GM12874 (cell line): ENCODE data around the gene EPS8L1.

Source experiments
- TF ChIP-seq, protein P1 (sequence below): IDR thresholded peaks from 2 replicates; pipeline ENCODE4 v1.5.1; 2011; ENCODE audit warnings: low read depth, mild to moderate bottlenecking, control low read depth, low read length, moderate library complexity; ENCODE audit not compliant: insufficient read depth

EPS8L1 gene

DNA sequence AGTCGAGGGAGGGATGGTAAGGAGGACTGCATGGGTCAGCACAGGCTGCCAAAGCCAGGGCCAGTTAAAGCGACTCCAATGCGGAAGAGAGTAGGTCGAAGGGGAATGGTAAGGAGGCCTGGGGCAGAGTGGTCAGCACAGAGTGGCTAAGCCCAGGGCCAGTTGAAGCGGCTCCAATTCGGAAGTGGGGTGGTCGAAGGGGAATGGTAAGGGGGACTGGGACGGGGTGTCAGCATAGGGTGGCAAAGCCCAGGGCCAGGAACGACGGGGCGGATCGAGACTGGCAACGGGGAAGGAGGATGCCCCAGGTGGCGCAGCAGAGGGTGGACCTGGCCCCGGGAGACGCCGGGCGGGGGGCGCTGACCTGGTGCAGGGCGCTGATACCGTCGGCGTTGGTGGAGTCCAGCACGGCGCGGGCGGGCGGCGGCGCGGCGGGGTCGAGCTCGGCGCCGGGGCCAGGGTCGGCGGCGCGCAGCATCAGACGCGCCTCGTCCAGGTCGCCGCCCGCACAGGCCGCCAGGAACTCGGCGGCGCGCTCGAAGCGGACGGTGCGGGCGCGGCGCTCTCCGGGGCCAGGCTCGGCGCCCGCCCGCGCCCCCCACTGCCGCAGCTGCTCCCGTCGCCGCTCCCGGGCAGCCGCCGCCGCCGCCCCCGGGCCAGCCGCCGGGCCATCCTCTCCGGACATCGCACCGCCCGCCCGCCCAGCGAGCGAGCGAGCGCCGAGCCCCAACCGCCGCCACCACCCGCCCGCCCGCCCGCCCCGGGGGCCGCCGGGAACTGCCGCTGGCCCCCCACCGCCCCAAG, 41.4 kb downstream of the EPS8L1 start, which contains the start of gene PPP1R12C:
PPP1R12C (minus strand) TSS at position 779 of the 804 bp plus-strand sequence; CDS start at position 685, 94 bp downstream.
- TF ChIP-seq, protein P1, sequence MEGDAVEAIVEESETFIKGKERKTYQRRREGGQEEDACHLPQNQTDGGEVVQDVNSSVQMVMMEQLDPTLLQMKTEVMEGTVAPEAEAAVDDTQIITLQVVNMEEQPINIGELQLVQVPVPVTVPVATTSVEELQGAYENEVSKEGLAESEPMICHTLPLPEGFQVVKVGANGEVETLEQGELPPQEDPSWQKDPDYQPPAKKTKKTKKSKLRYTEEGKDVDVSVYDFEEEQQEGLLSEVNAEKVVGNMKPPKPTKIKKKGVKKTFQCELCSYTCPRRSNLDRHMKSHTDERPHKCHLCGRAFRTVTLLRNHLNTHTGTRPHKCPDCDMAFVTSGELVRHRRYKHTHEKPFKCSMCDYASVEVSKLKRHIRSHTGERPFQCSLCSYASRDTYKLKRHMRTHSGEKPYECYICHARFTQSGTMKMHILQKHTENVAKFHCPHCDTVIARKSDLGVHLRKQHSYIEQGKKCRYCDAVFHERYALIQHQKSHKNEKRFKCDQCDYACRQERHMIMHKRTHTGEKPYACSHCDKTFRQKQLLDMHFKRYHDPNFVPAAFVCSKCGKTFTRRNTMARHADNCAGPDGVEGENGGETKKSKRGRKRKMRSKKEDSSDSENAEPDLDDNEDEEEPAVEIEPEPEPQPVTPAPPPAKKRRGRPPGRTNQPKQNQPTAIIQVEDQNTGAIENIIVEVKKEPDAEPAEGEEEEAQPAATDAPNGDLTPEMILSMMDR = no peak

DNA sequence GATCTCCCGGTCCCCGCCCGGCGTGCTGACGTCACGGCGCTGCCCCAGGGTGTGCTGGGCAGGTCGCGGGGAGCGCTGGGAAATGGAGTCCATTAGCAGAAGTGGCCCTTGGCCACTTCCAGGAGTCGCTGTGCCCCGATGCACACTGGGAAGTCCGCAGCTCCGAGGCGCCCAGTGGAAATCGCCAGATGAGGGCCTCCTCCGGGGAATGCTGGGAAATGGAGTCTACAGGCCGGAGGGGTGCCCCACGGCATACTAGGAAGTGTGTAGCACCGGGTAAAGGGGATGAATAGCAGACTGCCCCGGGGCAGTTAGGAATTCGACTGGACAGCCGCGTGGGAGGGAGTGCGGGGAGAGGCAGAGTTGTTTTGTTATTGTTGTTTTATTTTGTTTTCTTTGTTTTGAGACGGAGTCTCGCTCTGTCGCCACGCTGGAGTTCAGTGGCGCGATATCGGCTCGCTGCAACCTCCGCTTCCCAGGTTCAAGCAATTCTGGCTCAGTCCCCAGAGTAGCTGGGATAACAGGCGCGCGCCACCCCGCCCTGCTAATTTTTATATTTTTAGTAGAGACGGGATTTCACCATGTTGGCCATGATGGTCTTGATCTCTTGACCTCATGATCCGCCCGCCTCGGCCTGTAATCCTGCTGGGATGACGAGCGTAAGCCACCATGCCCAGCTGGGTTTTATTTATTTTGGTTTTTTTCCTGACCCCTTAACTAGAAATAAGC, 42.2 kb downstream of the EPS8L1 start:
- TF ChIP-seq, protein P1 = no peak

DNA sequence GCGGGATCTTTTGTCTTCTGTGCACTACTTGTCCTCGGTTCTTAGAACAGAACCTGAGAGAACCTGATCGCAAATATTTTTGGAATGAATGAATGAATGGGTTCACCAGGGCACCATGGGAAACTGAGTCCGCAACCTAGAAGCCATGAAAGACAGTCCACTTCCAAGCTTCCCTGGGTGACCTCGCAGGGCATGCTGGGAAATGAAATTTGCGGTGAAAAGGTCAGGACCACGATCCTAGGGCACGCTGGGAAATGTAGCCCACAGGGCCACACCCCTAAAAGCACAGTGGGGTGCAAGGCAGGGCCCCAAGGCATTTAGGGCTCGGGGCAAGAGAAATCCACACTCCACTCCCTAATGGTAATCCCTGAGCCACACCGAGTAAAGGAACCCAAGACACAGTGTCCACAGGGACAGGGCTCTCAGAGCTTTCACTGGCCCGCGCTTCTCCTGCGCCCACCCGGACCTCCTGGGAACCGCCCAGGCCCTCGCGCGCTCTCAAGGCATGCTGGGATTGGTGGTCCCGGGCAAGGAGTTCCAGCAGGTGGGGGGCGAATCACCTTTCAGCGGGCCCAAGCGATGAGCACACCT, 42.8 kb downstream of the EPS8L1 start:
- TF ChIP-seq, protein P1 = no peak

DNA sequence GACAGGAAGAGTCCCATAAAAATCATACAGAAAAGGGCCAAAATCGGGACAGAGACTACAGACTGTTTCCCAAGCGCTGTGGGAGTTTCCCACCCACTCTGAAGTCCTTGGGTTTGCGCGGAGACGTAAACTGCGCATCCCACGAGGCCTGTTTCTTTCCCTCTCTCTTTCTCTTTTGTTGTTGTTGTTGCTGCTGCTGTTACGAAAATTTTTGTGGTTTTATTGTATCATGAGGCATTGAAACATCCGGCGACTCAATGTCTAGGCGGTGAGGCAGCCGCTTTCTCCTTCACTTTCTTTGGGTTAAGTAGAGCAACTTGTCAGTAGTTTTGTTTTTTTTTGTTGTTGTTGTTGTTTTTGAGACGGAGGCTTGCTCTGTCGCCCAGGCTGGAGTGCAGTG, 43.4 kb downstream of the EPS8L1 start:
- TF ChIP-seq, protein P1 = no peak

DNA sequence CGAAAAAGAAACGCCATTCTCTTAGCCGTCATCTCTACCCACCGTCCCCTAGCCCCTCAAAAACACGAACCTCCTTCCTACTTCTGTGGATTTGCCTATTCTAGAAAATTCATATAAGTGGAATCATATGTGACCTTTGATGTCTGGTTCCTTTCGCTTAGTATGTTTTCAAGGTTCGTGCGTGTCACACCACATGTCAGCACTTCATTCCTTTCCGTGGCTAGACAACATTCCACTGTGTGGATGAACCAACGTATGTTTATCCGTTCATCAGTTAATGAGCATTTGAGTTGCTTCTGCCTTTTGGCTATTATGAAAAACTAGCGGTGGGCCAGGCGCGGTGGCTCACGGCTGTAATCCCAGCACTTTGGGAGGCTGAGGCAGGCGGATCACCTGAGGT, 55.8 kb downstream of the EPS8L1 start:
- TF ChIP-seq, protein P1 = no peak

DNA sequence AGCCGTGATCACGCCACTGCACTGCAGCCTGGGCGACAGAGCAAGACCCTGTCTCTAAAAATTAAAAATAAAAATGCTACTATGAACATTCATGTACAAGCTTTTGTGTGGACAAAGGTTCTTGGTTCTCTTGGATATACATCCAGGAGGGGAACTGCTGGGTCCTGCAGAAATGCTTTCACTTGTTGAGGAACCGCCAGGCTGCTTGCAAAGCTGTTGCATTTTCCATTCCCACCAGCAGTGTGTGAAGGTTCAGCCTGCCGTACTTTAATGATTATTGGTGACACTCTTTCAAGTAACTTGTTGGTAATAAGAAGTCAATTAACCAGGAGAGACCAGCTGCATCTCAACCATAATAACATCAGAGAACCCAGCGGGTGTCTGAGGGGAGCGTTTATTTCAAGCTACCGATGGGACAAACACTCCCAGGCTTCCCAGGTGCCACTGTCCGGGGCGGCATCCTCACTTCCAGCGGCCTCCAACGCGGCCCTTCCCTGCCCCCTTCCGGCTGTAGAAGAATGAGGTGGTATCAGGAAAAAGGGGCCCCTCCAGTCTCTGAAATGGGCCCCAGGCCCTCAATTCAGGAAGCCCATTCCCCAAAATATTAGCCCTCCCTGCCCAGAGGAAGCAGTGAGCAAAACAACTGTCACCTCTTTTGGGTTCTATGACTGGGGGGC, 56.9 kb downstream of the EPS8L1 start:
- TF ChIP-seq, protein P1 = peak; percentile 39; the same call in 1 of the 2 replicates
